D721Med (cell line): Measurements from ENCODE around the gene ATXN1.

Source experiments
- DNase-seq: peaks from one replicate; pipeline ENCODE4 v3.0.0; 2011; ENCODE audit warnings: low spot score; ENCODE audit not compliant: insufficient read length
- FAIRE-seq: peaks from 2 replicates; lab custom pipeline; 2011; peaks lifted over from hg19 to GRCh38; lab: Jason Lieb, UNC
- TF ChIP-seq, protein P1 (sequence below): IDR thresholded peaks from 2 replicates; pipeline ENCODE4 v1.5.1; 2012; ENCODE audit warnings: mild to moderate bottlenecking, control low read depth; ENCODE audit not compliant: insufficient read depth; ENCODE audit errors: missing control alignments

Gene ATXN1

DNA sequence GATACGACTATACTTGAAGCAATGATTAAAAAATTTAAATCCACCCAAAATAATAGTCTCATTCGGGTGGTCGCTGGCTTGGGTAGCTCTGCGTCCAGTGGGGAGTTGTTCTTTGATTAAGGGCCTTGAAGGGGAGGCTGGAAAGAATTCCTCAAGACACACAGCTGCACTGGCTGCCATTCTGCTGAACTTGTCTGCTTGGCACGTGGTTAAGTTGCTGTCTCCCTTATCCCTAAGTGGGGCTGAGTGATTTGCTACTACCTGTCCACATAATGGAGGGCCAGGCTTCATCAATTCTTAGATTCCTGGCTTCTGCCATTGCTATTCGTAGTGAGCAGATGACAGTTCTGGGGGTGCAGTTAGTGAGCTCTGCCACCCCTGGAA, 424.4 kb downstream of the ATXN1 start:
- TF ChIP-seq, protein P1, sequence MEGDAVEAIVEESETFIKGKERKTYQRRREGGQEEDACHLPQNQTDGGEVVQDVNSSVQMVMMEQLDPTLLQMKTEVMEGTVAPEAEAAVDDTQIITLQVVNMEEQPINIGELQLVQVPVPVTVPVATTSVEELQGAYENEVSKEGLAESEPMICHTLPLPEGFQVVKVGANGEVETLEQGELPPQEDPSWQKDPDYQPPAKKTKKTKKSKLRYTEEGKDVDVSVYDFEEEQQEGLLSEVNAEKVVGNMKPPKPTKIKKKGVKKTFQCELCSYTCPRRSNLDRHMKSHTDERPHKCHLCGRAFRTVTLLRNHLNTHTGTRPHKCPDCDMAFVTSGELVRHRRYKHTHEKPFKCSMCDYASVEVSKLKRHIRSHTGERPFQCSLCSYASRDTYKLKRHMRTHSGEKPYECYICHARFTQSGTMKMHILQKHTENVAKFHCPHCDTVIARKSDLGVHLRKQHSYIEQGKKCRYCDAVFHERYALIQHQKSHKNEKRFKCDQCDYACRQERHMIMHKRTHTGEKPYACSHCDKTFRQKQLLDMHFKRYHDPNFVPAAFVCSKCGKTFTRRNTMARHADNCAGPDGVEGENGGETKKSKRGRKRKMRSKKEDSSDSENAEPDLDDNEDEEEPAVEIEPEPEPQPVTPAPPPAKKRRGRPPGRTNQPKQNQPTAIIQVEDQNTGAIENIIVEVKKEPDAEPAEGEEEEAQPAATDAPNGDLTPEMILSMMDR, result no peak
- FAIRE-seq, result no peak
- DNase-seq, result no peak

- TF ChIP-seq, protein P1, result no peak
- no peak for DNase-seq
- FAIRE-seq, result no peak
Observed at GRCh38 chr6:16336056-16336818, 425.0 kb downstream of the ATXN1 start.

GRCh38 chr6:16335176-16335575, 426.1 kb downstream of the ATXN1 start:
- TF ChIP-seq, protein P1, result no peak
- no peak for FAIRE-seq
- DNase-seq, result no peak

DNA sequence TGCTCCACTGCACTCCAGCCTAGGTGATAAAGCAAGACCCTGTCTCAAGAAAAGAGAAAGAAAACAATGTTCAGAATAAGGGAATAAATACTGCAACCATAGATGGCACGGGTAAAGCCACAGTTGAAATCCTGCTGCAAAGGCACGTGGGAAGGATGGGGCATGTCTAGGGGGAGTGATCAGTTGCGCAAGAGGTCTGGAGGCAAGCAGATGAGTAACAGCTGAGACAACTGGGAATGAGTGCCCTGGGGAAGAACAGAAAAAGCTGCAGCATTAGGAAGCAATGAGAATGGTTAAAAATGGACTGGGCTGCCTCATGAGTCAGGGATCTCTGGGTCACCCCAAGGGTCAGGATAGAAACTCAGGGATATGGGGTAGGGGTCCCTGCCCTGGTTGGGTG, 426.6 kb downstream of the ATXN1 start:
- no peak for DNase-seq
- FAIRE-seq, result no peak
- TF ChIP-seq, protein P1, result no peak

DNA sequence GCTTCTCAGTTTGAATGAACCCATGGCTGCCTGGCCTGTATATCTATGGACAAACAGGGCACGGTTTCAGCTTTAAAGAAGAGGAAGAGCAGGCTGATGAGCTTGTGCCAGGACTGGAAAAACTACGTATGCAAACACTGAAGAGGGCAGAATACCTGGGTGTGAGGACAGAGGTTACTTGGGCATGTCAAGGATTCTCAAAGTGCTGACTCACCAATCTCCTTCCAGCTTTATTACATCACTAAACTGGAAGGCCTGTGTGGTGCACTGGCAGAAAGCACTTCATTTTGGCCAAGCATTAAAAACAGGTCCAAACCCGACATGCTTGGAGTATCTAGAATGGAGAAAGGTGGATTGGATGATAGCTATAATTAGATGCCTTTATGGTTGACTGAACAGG, 427.7 kb downstream of the ATXN1 start:
- FAIRE-seq (no peak), DNase-seq (no peak)
- TF ChIP-seq, protein P1, result no peak

DNA sequence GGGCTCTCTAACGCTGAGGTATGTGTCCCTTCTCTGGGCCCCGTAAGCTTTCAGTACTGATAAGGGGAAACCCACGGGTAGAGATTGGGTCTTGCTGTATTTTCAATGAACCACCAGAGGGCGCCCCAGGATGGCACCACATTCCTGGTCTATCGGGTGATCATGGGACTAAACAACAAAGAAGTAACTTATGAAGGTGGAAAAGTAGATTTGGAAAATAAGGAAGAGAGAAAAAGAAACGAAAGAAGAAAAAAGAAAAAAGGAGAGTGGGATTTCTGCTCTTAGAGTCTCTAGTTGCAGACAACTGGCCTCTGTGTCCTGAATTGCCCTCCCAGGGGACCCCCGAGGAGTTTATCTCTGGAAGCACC, 429.1 kb downstream of the ATXN1 start:
- FAIRE-seq (no peak), DNase-seq (peak; percentile 41)
- TF ChIP-seq, protein P1, result peak; percentile 91
